Colonic mucosa (tissue), 4 donors: ENCODE data around the gene PTH. TPM values are rescaled to one million over a fixed set of nuclear protein-coding genes. Genes with fewer than 3 reads are reported as not detected.

Source experiments
- DNase-seq: peaks from one replicate; pipeline ENCODE4 v3.0.0-alpha.2; 2020
- H3K27ac ChIP-seq: fragments of 200-600 bp; one replicate; pipeline ENCODE4 v1.8.0; 2021
- H3K27me3 ChIP-seq: fragments of 200-600 bp; one replicate; pipeline ENCODE4 v1.8.0; 2021
- H3K36me3 ChIP-seq: fragments of 200-600 bp; one replicate; pipeline ENCODE4 v1.8.0; 2021
- H3K4me1 ChIP-seq: fragments of 200-600 bp; one replicate; pipeline ENCODE4 v1.8.0; 2021; ENCODE audit warnings: mild to moderate bottlenecking
- H3K4me3 ChIP-seq: fragments of 200-600 bp; one replicate; pipeline ENCODE4 v1.8.0; 2021
- H3K9ac ChIP-seq, 2 donors: one replicate each; pipeline ENCODE4 v1.7.0; 2013; ENCODE audit warnings: control low read depth in 2 of 2, low read depth in 2 of 2, low read length in 2 of 2
- H3K9me3 ChIP-seq: fragments of 200-600 bp; one replicate; pipeline ENCODE4 v1.8.0; 2021
- intact Hi-C: fragments of 100-400 bp; cut with DNase I; formaldehyde crosslinking; loops from one replicate; pipeline ENCODE4 v1.14.1; 2022
- total RNA-seq, 2 donors: library from RNA; stranded (reverse); fragmentation: NEBNext Ultra II Directional in 1 of 2; extraction: Animal tissue kit (Norgen Biotek cat#: 25700) in 1 of 2; gene quantifications; one replicate each; pipeline ENCODE4 v1.2.1, GENCODE V29; 2021
- TF ChIP-seq, protein P1 (sequence below): fragments of 200-600 bp; IDR thresholded peaks from one replicate; pipeline ENCODE4 v1.8.0; 2022; ENCODE audit warnings: antibody characterized with exemption, mild to moderate bottlenecking
- donor health status: healthy.
- donor health status: DM: no; HTN: no; CAD: no.
- donor health status: DM: no; HTN: no; CAD: no.

PTH gene
- not detected for total RNA-seq

DNA sequence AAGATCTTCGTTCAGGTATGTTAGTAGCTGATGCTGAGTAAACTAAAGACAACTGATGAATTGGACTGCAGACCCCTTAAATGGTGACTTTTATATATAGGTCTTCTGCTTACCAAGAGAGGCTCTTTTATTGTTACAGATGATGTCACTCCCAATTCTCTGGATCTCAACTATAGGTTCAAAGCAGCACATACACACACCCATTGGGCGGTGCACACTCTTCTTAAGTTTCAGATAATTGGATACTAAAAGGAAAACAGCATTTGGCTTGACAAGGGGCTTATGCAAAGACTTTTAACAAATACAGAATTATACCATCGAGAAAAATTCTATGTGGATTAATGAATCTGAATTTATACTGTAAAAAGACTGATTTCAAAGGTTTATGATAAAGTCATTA, at the start of gene PTH:
TSS of gene PTH (minus strand) at position 69 of the 400 bp plus-strand sequence. CDS start 3,142 bp downstream, outside the sequence.
- H3K9me3 ChIP-seq: no peaks in the 10 kb centered on the region
- DNase-seq: no peak
- H3K27me3 ChIP-seq: no peaks in the 10 kb centered on the region
- intact Hi-C loops: no loop called here
- TF ChIP-seq, protein P1, sequence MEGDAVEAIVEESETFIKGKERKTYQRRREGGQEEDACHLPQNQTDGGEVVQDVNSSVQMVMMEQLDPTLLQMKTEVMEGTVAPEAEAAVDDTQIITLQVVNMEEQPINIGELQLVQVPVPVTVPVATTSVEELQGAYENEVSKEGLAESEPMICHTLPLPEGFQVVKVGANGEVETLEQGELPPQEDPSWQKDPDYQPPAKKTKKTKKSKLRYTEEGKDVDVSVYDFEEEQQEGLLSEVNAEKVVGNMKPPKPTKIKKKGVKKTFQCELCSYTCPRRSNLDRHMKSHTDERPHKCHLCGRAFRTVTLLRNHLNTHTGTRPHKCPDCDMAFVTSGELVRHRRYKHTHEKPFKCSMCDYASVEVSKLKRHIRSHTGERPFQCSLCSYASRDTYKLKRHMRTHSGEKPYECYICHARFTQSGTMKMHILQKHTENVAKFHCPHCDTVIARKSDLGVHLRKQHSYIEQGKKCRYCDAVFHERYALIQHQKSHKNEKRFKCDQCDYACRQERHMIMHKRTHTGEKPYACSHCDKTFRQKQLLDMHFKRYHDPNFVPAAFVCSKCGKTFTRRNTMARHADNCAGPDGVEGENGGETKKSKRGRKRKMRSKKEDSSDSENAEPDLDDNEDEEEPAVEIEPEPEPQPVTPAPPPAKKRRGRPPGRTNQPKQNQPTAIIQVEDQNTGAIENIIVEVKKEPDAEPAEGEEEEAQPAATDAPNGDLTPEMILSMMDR: no peak
- no peaks in the 10 kb centered on the region for H3K4me1 ChIP-seq
- no peak within 1 kb of the TSS for H3K27ac ChIP-seq
- H3K36me3 ChIP-seq: no peaks in the 10 kb centered on the region
- H3K4me3 ChIP-seq: no peak within 1 kb of the TSS
- no peak within 1 kb of the TSS for H3K9ac ChIP-seq

DNA sequence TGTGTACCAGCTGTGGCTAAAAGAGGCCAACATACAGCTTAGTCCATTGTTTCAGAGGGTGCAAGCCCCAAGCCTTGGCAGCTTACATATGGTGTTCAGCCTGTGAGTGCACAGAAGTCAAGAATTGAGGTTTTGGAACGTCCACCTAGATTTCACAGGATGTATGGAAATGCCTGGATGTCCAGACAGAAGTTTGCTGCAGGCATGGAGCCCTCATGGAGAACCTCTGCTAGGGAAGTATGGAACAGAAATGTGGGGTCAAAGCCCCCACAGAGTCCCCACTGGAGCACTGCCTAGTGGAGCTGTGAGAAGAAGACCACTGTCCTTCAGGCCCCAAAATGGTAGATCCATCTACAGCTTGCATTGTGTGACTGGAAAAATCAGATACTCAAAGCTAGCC, 42.2 kb upstream of the PTH start:
- H3K9ac ChIP-seq: no peak overlapping the region
- no peaks in the 10 kb centered on the region for H3K4me1 ChIP-seq
- TF ChIP-seq, protein P1: no peak
- H3K36me3 ChIP-seq: no peaks in the 10 kb centered on the region
- H3K27ac ChIP-seq: no peak overlapping the region
- H3K4me3 ChIP-seq: no peak overlapping the region
- no peaks in the 10 kb centered on the region for H3K27me3 ChIP-seq
- intact Hi-C loops: no loop called here
- DNase-seq: no peak
- H3K9me3 ChIP-seq: no peaks in the 10 kb centered on the region

DNA sequence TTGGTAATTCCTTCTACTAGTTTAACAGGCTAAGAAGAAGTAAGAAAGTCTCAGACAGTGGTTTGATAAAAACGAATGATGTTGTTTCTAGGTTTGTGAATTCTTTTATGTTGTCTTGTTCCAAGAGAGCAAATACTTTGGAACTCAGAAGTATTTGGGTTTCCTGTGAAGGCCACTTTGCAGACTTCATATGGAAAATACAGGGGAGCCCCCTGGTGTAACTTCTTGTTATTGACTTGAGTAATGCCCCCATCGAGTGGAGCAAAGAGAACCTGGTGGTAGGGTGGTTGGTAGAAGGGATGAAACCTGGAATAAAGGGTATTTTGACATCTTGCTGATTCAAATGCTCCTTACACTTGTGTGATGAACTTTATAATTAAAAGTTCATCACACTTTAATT, 40.0 kb upstream of the PTH start:
- Histone ChIP-seq H3K27me3 (no peaks in the 10 kb centered on the region), H3K36me3 (no peaks in the 10 kb centered on the region), H3K4me3 (no peak overlapping the region), H3K4me1 (no peaks in the 10 kb centered on the region), H3K27ac (no peak overlapping the region), H3K9ac (no peak overlapping the region), H3K9me3 (no peaks in the 10 kb centered on the region)
- intact Hi-C loops: no loop called here
- no peak for DNase-seq
- TF ChIP-seq, protein P1: no peak

DNA sequence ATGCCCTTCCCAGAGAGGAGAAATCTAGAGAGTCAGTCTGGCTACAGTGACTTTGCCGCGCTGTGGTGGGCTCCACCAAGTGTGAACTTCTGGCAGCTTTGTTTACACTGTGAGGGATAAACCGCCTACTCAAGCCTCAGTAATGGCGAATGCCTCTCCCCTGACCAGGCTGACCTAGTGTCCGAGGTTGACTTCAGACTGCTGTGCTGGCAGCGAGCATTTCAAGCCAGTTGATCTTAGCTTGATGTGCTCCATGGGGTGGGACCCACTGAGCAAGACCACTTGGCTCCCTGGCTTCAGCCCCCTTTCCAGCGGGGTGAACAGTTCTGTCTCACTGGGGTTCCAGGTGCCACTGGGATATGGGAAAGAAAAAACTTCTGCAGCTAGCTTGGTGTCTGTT, 38.6 kb upstream of the PTH start:
- no peak overlapping the region for H3K4me3 ChIP-seq
- H3K4me1 ChIP-seq: no peaks in the 10 kb centered on the region
- intact Hi-C loops: no loop called here
- no peak overlapping the region for H3K9ac ChIP-seq
- H3K27ac ChIP-seq: no peak overlapping the region
- DNase-seq: no peak
- TF ChIP-seq, protein P1: no peak
- H3K36me3 ChIP-seq: no peaks in the 10 kb centered on the region
- no peaks in the 10 kb centered on the region for H3K27me3 ChIP-seq
- no peaks in the 10 kb centered on the region for H3K9me3 ChIP-seq

DNA sequence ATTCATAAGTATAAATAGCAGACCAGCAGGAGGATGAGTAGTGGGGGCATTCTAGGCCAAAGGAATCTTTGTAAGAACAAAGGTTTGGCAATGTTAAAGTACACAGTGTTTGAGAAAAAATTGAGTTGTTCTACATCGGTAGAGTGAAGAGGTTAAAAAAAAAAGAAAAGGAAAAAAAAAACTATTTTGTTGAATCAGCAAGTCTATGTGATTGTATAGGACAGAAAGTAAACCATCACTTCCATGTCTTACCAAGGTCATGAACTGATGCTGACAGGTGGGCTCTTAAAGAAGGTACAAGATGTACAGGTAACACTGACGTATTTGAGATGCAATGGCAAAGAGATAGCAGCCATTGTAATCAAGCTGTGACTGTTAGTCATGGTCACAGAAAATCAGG, 29.5 kb upstream of the PTH start:
- intact Hi-C loops: no loop called here
- TF ChIP-seq, protein P1: no peak
- H3K36me3 ChIP-seq: no peaks in the 10 kb centered on the region

DNA sequence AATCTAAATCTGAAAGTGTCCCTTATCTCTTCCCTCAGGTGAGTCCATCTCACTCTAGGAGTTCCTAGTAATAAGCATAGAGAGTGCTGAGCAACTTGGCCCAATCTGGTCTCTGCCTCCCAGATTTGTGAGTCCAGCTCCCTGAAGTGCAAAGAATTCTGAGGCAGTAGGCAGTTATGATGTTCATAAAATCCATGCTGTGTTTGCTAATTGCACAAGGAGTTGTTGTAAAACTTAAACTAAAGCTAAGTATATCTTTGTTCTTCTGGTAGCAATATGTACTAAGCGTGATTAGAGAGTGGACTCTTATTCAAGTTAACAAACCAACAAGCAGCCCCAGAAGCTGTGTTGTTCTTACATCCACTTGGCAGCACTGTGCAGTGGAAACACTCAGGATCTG, 7.6 kb upstream of the PTH start:
- Histone ChIP-seq H3K9ac (no peak overlapping the region), H3K4me1 (no peaks in the 10 kb centered on the region), H3K27ac (no peak overlapping the region), H3K4me3 (no peak overlapping the region), H3K36me3 (no peaks in the 10 kb centered on the region), H3K9me3 (no peaks in the 10 kb centered on the region), H3K27me3 (no peaks in the 10 kb centered on the region)
- TF ChIP-seq, protein P1: no peak
- DNase-seq: peak; percentile 31
- intact Hi-C loops: no loop called here

More for the DNA sequence above, 29.5 kb upstream of the PTH start:
- Histone ChIP-seq H3K9me3 (no peaks in the 10 kb centered on the region), H3K27ac (no peak overlapping the region), H3K4me3 (no peak overlapping the region), H3K4me1 (no peaks in the 10 kb centered on the region), H3K9ac (no peak overlapping the region), H3K27me3 (no peaks in the 10 kb centered on the region)
- DNase-seq: no peak
